ENCODE data around the gene SLC35F4. TPM values are rescaled to one million over a fixed set of nuclear protein-coding genes. Genes with fewer than 3 reads are reported as not detected.

The SLC35F4 gene
- total and polyA plus RNA-seq, 2 of the 8 experiments (the other 6 are each of a cell fraction or from before 2014, with no cell fraction given), result not detected

- TF ChIP-seq ZNF274 (IDR thresholded peaks at IDR 0.05; ENCODE audit: borderline replicate concordance, extremely low read depth, low read length) (no peak), RXRA (IDR thresholded peaks at IDR 0.05; ENCODE audit: insufficient read depth, low read depth, low read length) (no peak), KDM4A (IDR thresholded peaks at IDR 0.05; ENCODE audit: low read depth, low read length, severe bottlenecking) (no peak), BACH1 (IDR thresholded peaks at IDR 0.05; ENCODE audit: low read length) (no peak), ATF3 (IDR thresholded peaks at IDR 0.05; ENCODE audit: insufficient read depth, low read depth, low read length) (no peak), ATF2 (IDR thresholded peaks at IDR 0.05; ENCODE audit: low read length) (no peak), CREB1 (IDR thresholded peaks at IDR 0.05) (no peak), TBP (IDR thresholded peaks at IDR 0.05; ENCODE audit: low read depth, low read length) (no peak), SAP30 (IDR thresholded peaks at IDR 0.05; ENCODE audit: insufficient read depth, insufficient replicate concordance, low read length) (no peak)
Observed at GRCh38 chr14:57864659-57865058, 1.2 kb downstream of the SLC35F4 start (continued).
